Right lung (tissue), 5 donors: ENCODE results near the gene SRRM4. TPM values are rescaled to one million over a fixed set of nuclear protein-coding genes. Genes with fewer than 3 reads are reported as not detected.

Source experiments
- DNase-seq, 2 donors: peaks; one replicate each; pipeline ENCODE4 v3.0.0-alpha.2; 2013
- polyA plus RNA-seq, 5 donors: library from polyadenylated mRNA; unstranded; fragments of 120-200 nt; gene quantifications; one replicate each; pipeline versions ENCODE4 v1.2.1 to v1.2.3, GENCODE V29; 2013; ENCODE audit warnings: inconsistent platforms in 1 of 5, low replicate concordance in 1 of 5; ENCODE audit not compliant: insufficient read length in 5 of 5, insufficient read depth in 1 of 5

Gene SRRM4
- polyA plus RNA-seq, 5 donors: 0.23 to 0.48 (median 0.45) TPM

- no peak for DNase-seq
Observed at GRCh38 chr12:119117936-119118335, 136.6 kb downstream of the SRRM4 start.

- no peak for DNase-seq
Observed at GRCh38 chr12:119118625-119119024, 137.3 kb downstream of the SRRM4 start.

- no peak for DNase-seq
Observed at GRCh38 chr12:119122047-119122446, 140.7 kb downstream of the SRRM4 start.

GRCh38 chr12:119122751-119123150, 141.4 kb downstream of the SRRM4 start:
- DNase-seq: no peak

- DNase-seq: no peak
Observed at GRCh38 chr12:119128527-119128926, 147.2 kb downstream of the SRRM4 start.

GRCh38 chr12:119129827-119130434, 148.6 kb downstream of the SRRM4 start:
- DNase-seq: no peak

GRCh38 chr12:119130523-119130922, 149.2 kb downstream of the SRRM4 start:
- no peak for DNase-seq

GRCh38 chr12:119134284-119135072, 153.1 kb downstream of the SRRM4 start:
- no peak for DNase-seq

- no peak for DNase-seq
Observed at GRCh38 chr12:119136811-119137410, 155.6 kb downstream of the SRRM4 start.

- no peak for DNase-seq
Observed at GRCh38 chr12:119139448-119139847, 158.1 kb downstream of the SRRM4 start.

- no peak for DNase-seq
Observed at GRCh38 chr12:119145367-119145766, 164.0 kb downstream of the SRRM4 start.

- no peak for DNase-seq
Observed at GRCh38 chr12:119147847-119148448, 166.6 kb downstream of the SRRM4 start.

GRCh38 chr12:119149270-119149669, 167.9 kb downstream of the SRRM4 start:
- no peak for DNase-seq

GRCh38 chr12:119151445-119152026, 170.2 kb downstream of the SRRM4 start:
- DNase-seq: no peak

GRCh38 chr12:119153477-119154434, 172.4 kb downstream of the SRRM4 start:
- peak in 1 of 2 donors; percentile 28 for DNase-seq

- DNase-seq: no peak
Observed at GRCh38 chr12:119154435-119154818, 173.1 kb downstream of the SRRM4 start.

- DNase-seq: no peak
Observed at GRCh38 chr12:119156401-119157044, 175.2 kb downstream of the SRRM4 start.

GRCh38 chr12:119157528-119157927, 176.2 kb downstream of the SRRM4 start:
- DNase-seq: no peak

- no peak for DNase-seq
Observed at GRCh38 chr12:119157978-119158377, 176.6 kb downstream of the SRRM4 start.

- DNase-seq: no peak
Observed at GRCh38 chr12:119158402-119158801, 177.1 kb downstream of the SRRM4 start.

- no peak for DNase-seq
Observed at GRCh38 chr12:119159844-119160243, 178.5 kb downstream of the SRRM4 start.
